HG03439 (cell line): ENCODE data around the gene PRKRA.
"Not testable (repeated sequence)": the region's sequence is repeated elsewhere in the genome, so short reads cannot be mapped to it uniquely, and the experiment has no call there.

ENCODE experiments used
- ATAC-seq: cut with Tn5 transposase; IDR thresholded peaks from one replicate; pipeline ENCODE4 v1.9.1; 2021; ENCODE audit warnings: mild to moderate bottlenecking, moderate library complexity; ENCODE audit not compliant: unreplicated experiment

PRKRA gene

GRCh38 chr2:178450774-178451525, at the start of gene PRKRA, which contains the start of gene PJVK:
Gene PRKRA, minus strand, starts transcription at chr2:178451175. Its CDS starts 145 bp downstream, at chr2:178451030.
Gene PJVK, plus strand, starts transcription at chr2:178451378. Its CDS starts 2,032 bp downstream, at chr2:178453410.
- peak; percentile 84 for ATAC-seq

GRCh38 chr2:178499640-178500039, 48.7 kb upstream of the PRKRA start:
- ATAC-seq, result no peak

GRCh38 chr2:178498137-178498536, 47.2 kb upstream of the PRKRA start:
- ATAC-seq, result no peak

GRCh38 chr2:178496049-178496448, 45.1 kb upstream of the PRKRA start:
- ATAC-seq, result no peak

GRCh38 chr2:178491612-178492011, 40.6 kb upstream of the PRKRA start:
- no peak for ATAC-seq

GRCh38 chr2:178485356-178485755, 34.4 kb upstream of the PRKRA start:
- no peak for ATAC-seq

GRCh38 chr2:178484245-178485041, 33.5 kb upstream of the PRKRA start:
- no peak for ATAC-seq

- ATAC-seq, result peak; percentile 29
Measured at GRCh38 chr2:178482437-178482836, 31.5 kb upstream of the PRKRA start.

- peak; percentile 73 for ATAC-seq
Measured at GRCh38 chr2:178480227-178481181, 29.5 kb upstream of the PRKRA start, which contains the start of gene PLEKHA3. Gene PLEKHA3, plus strand, starts transcription at chr2:178480457. Its CDS starts 413 bp downstream, at chr2:178480870.

- ATAC-seq, result no peak
Measured at GRCh38 chr2:178479758-178480226, 28.8 kb upstream of the PRKRA start.

GRCh38 chr2:178479275-178479616, 28.3 kb upstream of the PRKRA start:
- no peak for ATAC-seq

GRCh38 chr2:178478439-178479274, 27.7 kb upstream of the PRKRA start, which contains the start of gene FKBP7:
Gene FKBP7, minus strand, starts transcription at chr2:178478600. Its CDS starts 101 bp downstream, at chr2:178478499.
- ATAC-seq, result peak; percentile 43

- ATAC-seq, result no peak
Measured at GRCh38 chr2:178478130-178478438, 27.1 kb upstream of the PRKRA start.

- no peak for ATAC-seq
Measured at GRCh38 chr2:178477443-178478129, 26.6 kb upstream of the PRKRA start.

- no peak for ATAC-seq
Measured at GRCh38 chr2:178476477-178476876, 25.5 kb upstream of the PRKRA start.

- ATAC-seq, result no peak
Measured at GRCh38 chr2:178474560-178474959, 23.6 kb upstream of the PRKRA start.

- no peak for ATAC-seq
Measured at GRCh38 chr2:178473931-178474330, 23.0 kb upstream of the PRKRA start.

GRCh38 chr2:178473373-178473772, 22.4 kb upstream of the PRKRA start:
- no peak for ATAC-seq

- ATAC-seq, result not testable (repeated sequence)
Measured at GRCh38 chr2:178471313-178471712, 20.3 kb upstream of the PRKRA start.
